Fibroblast of the conjunctiva (primary cell): ENCODE results near the gene SMARCA4.
"Not testable (repeated sequence)": the region's sequence is repeated elsewhere in the genome, so short reads cannot be mapped to it uniquely, and the experiment has no call there.

Experiments used
- DNase-seq: peaks from one replicate; pipeline ENCODE4 v3.0.0-alpha.2; 2010; ENCODE audit warnings: low read depth

SMARCA4 gene

GRCh38 chr19:10929402-10929794 lies 31.4 kb upstream of the SMARCA4 start:
- DNase-seq = no peak

- DNase-seq = no peak
Measured at GRCh38 chr19:10935371-10936059, 25.3 kb upstream of the SMARCA4 start.

- DNase-seq = peak; percentile 75
Measured at GRCh38 chr19:10936661-10937084, 24.2 kb upstream of the SMARCA4 start.

GRCh38 chr19:10941649-10942048 lies 19.2 kb upstream of the SMARCA4 start:
- not testable (repeated sequence) for DNase-seq

- DNase-seq = not testable (repeated sequence)
Measured at GRCh38 chr19:10943412-10943811, 17.4 kb upstream of the SMARCA4 start.

- DNase-seq = no peak
Measured at GRCh38 chr19:10945264-10945663, 15.6 kb upstream of the SMARCA4 start.

GRCh38 chr19:10946958-10947657 lies 13.7 kb upstream of the SMARCA4 start:
- no peak for DNase-seq

- DNase-seq = no peak
Measured at GRCh38 chr19:10952809-10953208, 8.0 kb upstream of the SMARCA4 start.

- DNase-seq = not testable (repeated sequence)
Measured at GRCh38 chr19:10959277-10959968, 1.4 kb upstream of the SMARCA4 start.

GRCh38 chr19:10961073-10961860 lies 437 bp downstream of the SMARCA4 start:
- DNase-seq = no peak

GRCh38 chr19:10962863-10963262 lies 2.0 kb downstream of the SMARCA4 start:
- no peak for DNase-seq

- DNase-seq = no peak
Measured at GRCh38 chr19:10963865-10964264, 3.0 kb downstream of the SMARCA4 start.

- DNase-seq = no peak
Measured at GRCh38 chr19:10964903-10965302, 4.1 kb downstream of the SMARCA4 start.

GRCh38 chr19:10965398-10965797 lies 4.6 kb downstream of the SMARCA4 start:
- DNase-seq = no peak

GRCh38 chr19:10966809-10967208 lies 6.0 kb downstream of the SMARCA4 start:
- DNase-seq = no peak

- DNase-seq = no peak
Measured at GRCh38 chr19:10968527-10969135, 7.8 kb downstream of the SMARCA4 start.

- no peak for DNase-seq
Measured at GRCh38 chr19:10971107-10971726, 10.4 kb downstream of the SMARCA4 start.

- DNase-seq = no peak
Measured at GRCh38 chr19:10975374-10976130, 14.7 kb downstream of the SMARCA4 start.

GRCh38 chr19:10976131-10976892 lies 15.5 kb downstream of the SMARCA4 start:
- DNase-seq = no peak

GRCh38 chr19:10977742-10978092 lies 16.9 kb downstream of the SMARCA4 start:
- no peak for DNase-seq
